Activated T-helper 17 cell treated with anti-CD3 and anti-CD28 coated beads, Interleukin-2, amount 50 U/mL, for 72 hours (primary cell): Measurements from ENCODE around the gene PROSER1. TPM values are rescaled to one million over a fixed set of nuclear protein-coding genes. Genes with fewer than 3 reads are reported as not detected.
"Not testable (repeated sequence)": the region's sequence is repeated elsewhere in the genome, so short reads cannot be mapped to it uniquely, and the experiment has no call there.

Experiments used
- ATAC-seq: fragments of 150-1000 bp; cut with Tn5 transposase; replicated peaks from 2 replicates; pipeline ENCODE4 v1.10.0; 2021; ENCODE audit warnings: mild to moderate bottlenecking, moderate library complexity
- H3K27ac Mint-ChIP-seq: one replicate; pipeline ENCODE4 v1.8.0; 2022; ENCODE audit warnings: mixed read lengths
- H3K27me3 Mint-ChIP-seq: one replicate; pipeline ENCODE4 v1.8.0; 2022; ENCODE audit warnings: mixed read lengths
- H3K36me3 Mint-ChIP-seq: one replicate; pipeline ENCODE4 v1.8.0; 2022; ENCODE audit warnings: low read depth, mild to moderate bottlenecking, mixed read lengths
- H3K4me1 Mint-ChIP-seq: one replicate; pipeline ENCODE4 v1.8.0; 2022; ENCODE audit warnings: mixed read lengths
- H3K4me3 Mint-ChIP-seq: one replicate; pipeline ENCODE4 v1.8.0; 2022; ENCODE audit warnings: mild to moderate bottlenecking, mixed read lengths
- H3K9me3 Mint-ChIP-seq: one replicate; pipeline ENCODE4 v1.8.0; 2022; ENCODE audit warnings: mixed read lengths
- total RNA-seq, 2 donors: library from RNA; stranded (reverse); gene quantifications; one replicate each; pipeline ENCODE4 v1.2.3, GENCODE V29; 2022

Gene PROSER1
- total RNA-seq, 2 donors from 2014 or later: 44.7 to 72.3 TPM

- Mint-ChIP-seq H3K27ac (no peak overlapping the region), H3K9me3 (no peaks in the 10 kb centered on the region), H3K4me1 (peaks cover 9% of the 10 kb centered on the region), H3K36me3 (peaks cover 90% of the 10 kb centered on the region), H3K27me3 (no peaks in the 10 kb centered on the region), H3K4me3 (no peak overlapping the region)
- no peak for ATAC-seq
Measured at GRCh38 chr13:39012608-39013007, 25.3 kb downstream of the PROSER1 start.

- not testable (repeated sequence) for H3K9me3 Mint-ChIP-seq, ATAC-seq, H3K27me3 Mint-ChIP-seq, H3K27ac Mint-ChIP-seq, H3K4me3 Mint-ChIP-seq, H3K4me1 Mint-ChIP-seq
- H3K36me3 Mint-ChIP-seq: peaks cover 33% of the 10 kb centered on the region
Measured at GRCh38 chr13:39006371-39007111, 31.3 kb downstream of the PROSER1 start.

GRCh38 chr13:38998739-38999138 lies 39.1 kb downstream of the PROSER1 start:
- no peaks in the 10 kb centered on the region for H3K4me1 Mint-ChIP-seq
- H3K36me3 Mint-ChIP-seq: no peaks in the 10 kb centered on the region
- ATAC-seq: no peak
- H3K27ac Mint-ChIP-seq: no peak overlapping the region
- H3K4me3 Mint-ChIP-seq: no peak overlapping the region
- no peaks in the 10 kb centered on the region for H3K9me3 Mint-ChIP-seq
- H3K27me3 Mint-ChIP-seq: no peaks in the 10 kb centered on the region

GRCh38 chr13:38993381-38993780 lies 44.5 kb downstream of the PROSER1 start:
- Mint-ChIP-seq H3K4me1 (no peaks in the 10 kb centered on the region), H3K27ac (no peak overlapping the region), H3K27me3 (no peaks in the 10 kb centered on the region), H3K4me3 (no peak overlapping the region), H3K9me3 (no peaks in the 10 kb centered on the region), H3K36me3 (no peaks in the 10 kb centered on the region)
- no peak for ATAC-seq

GRCh38 chr13:38990693-38991092 lies 47.2 kb downstream of the PROSER1 start, which contains the start of gene STOML3:
Gene STOML3 (minus strand): TSS chr13:38990831. CDS start chr13:38990721, 110 bp downstream.
- H3K27me3 Mint-ChIP-seq: no peaks in the 10 kb centered on the region
- no peak within 1 kb of the TSS for H3K27ac Mint-ChIP-seq
- H3K4me1 Mint-ChIP-seq: no peaks in the 10 kb centered on the region
- ATAC-seq: no peak
- no peaks in the 10 kb centered on the region for H3K9me3 Mint-ChIP-seq
- H3K4me3 Mint-ChIP-seq: no peak within 1 kb of the TSS
- H3K36me3 Mint-ChIP-seq: no peaks in the 10 kb centered on the region

GRCh38 chr13:38981096-38981495 lies 56.8 kb downstream of the PROSER1 start:
- ATAC-seq: no peak
- Mint-ChIP-seq H3K4me3 (no peak overlapping the region), H3K27ac (no peak overlapping the region), H3K4me1 (no peaks in the 10 kb centered on the region), H3K9me3 (peaks cover 5% of the 10 kb centered on the region), H3K36me3 (no peaks in the 10 kb centered on the region), H3K27me3 (peaks cover 12% of the 10 kb centered on the region)

GRCh38 chr13:38980750-38981078 lies 57.2 kb downstream of the PROSER1 start:
- Mint-ChIP-seq H3K27ac (no peak overlapping the region), H3K9me3 (peaks cover 5% of the 10 kb centered on the region), H3K27me3 (peaks cover 12% of the 10 kb centered on the region), H3K4me1 (no peaks in the 10 kb centered on the region), H3K4me3 (no peak overlapping the region), H3K36me3 (no peaks in the 10 kb centered on the region)
- ATAC-seq: no peak

GRCh38 chr13:38979891-38980749 lies 57.8 kb downstream of the PROSER1 start:
- ATAC-seq: no peak
- H3K9me3 Mint-ChIP-seq: peaks cover 5% of the 10 kb centered on the region
- H3K4me1 Mint-ChIP-seq: no peaks in the 10 kb centered on the region
- peaks cover 12% of the 10 kb centered on the region for H3K27me3 Mint-ChIP-seq
- no peaks in the 10 kb centered on the region for H3K36me3 Mint-ChIP-seq
- H3K4me3 Mint-ChIP-seq: no peak overlapping the region
- H3K27ac Mint-ChIP-seq: no peak overlapping the region

GRCh38 chr13:38970380-38971051 lies 67.4 kb downstream of the PROSER1 start:
- no peak for ATAC-seq
- no peaks in the 10 kb centered on the region for H3K36me3 Mint-ChIP-seq
- H3K4me1 Mint-ChIP-seq: no peaks in the 10 kb centered on the region
- peaks cover 10% of the 10 kb centered on the region for H3K27me3 Mint-ChIP-seq
- no peak overlapping the region for H3K27ac Mint-ChIP-seq
- no peak overlapping the region for H3K4me3 Mint-ChIP-seq
- H3K9me3 Mint-ChIP-seq: no peaks in the 10 kb centered on the region

GRCh38 chr13:38969187-38969586 lies 68.7 kb downstream of the PROSER1 start:
- Mint-ChIP-seq H3K9me3 (no peaks in the 10 kb centered on the region), H3K36me3 (no peaks in the 10 kb centered on the region), H3K4me1 (no peaks in the 10 kb centered on the region), H3K27me3 (peaks cover 18% of the 10 kb centered on the region), H3K4me3 (no peak overlapping the region), H3K27ac (no peak overlapping the region)
- no peak for ATAC-seq

GRCh38 chr13:38967446-38967845 lies 70.4 kb downstream of the PROSER1 start:
- H3K9me3 Mint-ChIP-seq: no peaks in the 10 kb centered on the region
- H3K36me3 Mint-ChIP-seq: no peaks in the 10 kb centered on the region
- ATAC-seq: no peak
- no peak overlapping the region for H3K27ac Mint-ChIP-seq
- H3K27me3 Mint-ChIP-seq: peaks cover 21% of the 10 kb centered on the region
- H3K4me1 Mint-ChIP-seq: no peaks in the 10 kb centered on the region
- H3K4me3 Mint-ChIP-seq: no peak overlapping the region

GRCh38 chr13:38965281-38965680 lies 72.6 kb downstream of the PROSER1 start:
- H3K27ac Mint-ChIP-seq: no peak overlapping the region
- H3K36me3 Mint-ChIP-seq: no peaks in the 10 kb centered on the region
- no peaks in the 10 kb centered on the region for H3K9me3 Mint-ChIP-seq
- no peak overlapping the region for H3K4me3 Mint-ChIP-seq
- peaks cover 20% of the 10 kb centered on the region for H3K27me3 Mint-ChIP-seq
- no peak for ATAC-seq
- H3K4me1 Mint-ChIP-seq: no peaks in the 10 kb centered on the region

- Mint-ChIP-seq H3K4me1 (no peaks in the 10 kb centered on the region), H3K27me3 (peaks cover 18% of the 10 kb centered on the region), H3K27ac (no peak overlapping the region), H3K36me3 (no peaks in the 10 kb centered on the region), H3K4me3 (no peak overlapping the region), H3K9me3 (no peaks in the 10 kb centered on the region)
- ATAC-seq: no peak
Measured at GRCh38 chr13:38960175-38960574, 77.7 kb downstream of the PROSER1 start.
